GM23338 (cell line): ENCODE measurements around the gene SFT2D1. TPM values are rescaled to one million over a fixed set of nuclear protein-coding genes. Genes with fewer than 3 reads are reported as not detected.
A peak's percentile ranks its signal among the peaks of the same experiment; 100 is the strongest.

Experiments used
- ATAC-seq: fragments of 200-7000 bp; cut with Tn5 transposase; 3 replicates; pipeline ENCODE4 v1.9.1; 2020
- DNase-seq: peaks from one replicate; pipeline ENCODE4 v3.0.0-alpha.2; 2015; ENCODE audit warnings: low spot score
- H2AFZ ChIP-seq: fragments of 200-600 bp; sonication (generic); 2 replicates; pipeline ENCODE4 v1.8.0; 2016; ENCODE audit warnings: antibody characterized with exemption, mild to moderate bottlenecking, moderate library complexity
- H3F3A ChIP-seq: fragments of 200-600 bp; sonication (generic); replicated peaks from 2 replicates; pipeline ENCODE4 v1.8.0; 2017; ENCODE audit warnings: antibody characterized with exemption, mixed run types, low read depth
- H3K27ac ChIP-seq: fragments of 200-600 bp; sonication (generic); 2 replicates; pipeline ENCODE4 v1.6.1; 2016; ENCODE audit warnings: low read depth
- H3K27me3 ChIP-seq: fragments of 200-600 bp; sonication (generic); 2 replicates; pipeline ENCODE4 v1.8.0; 2016; ENCODE audit warnings: mild to moderate bottlenecking, mixed run types, moderate library complexity; ENCODE audit not compliant: insufficient read depth
- H3K36me3 ChIP-seq: fragments of 200-600 bp; sonication (generic); 2 replicates; pipeline ENCODE4 v1.8.0; 2016; ENCODE audit warnings: mild to moderate bottlenecking; ENCODE audit not compliant: insufficient read depth
- H3K4me1 ChIP-seq: fragments of 200-600 bp; sonication (generic); 2 replicates; pipeline ENCODE4 v1.8.0; 2016; ENCODE audit warnings: mild to moderate bottlenecking, moderate library complexity; ENCODE audit not compliant: insufficient read depth
- H3K4me2 ChIP-seq: fragments of 200-600 bp; sonication (generic); 2 replicates; pipeline ENCODE4 v1.7.1; 2017; ENCODE audit warnings: mixed run types
- H3K4me3 ChIP-seq: fragments of 200-600 bp; sonication (generic); 2 replicates; pipeline ENCODE4 v1.6.1; 2016; ENCODE audit warnings: mixed run types
- H3K79me2 ChIP-seq: fragments of 200-600 bp; sonication (generic); replicated peaks from 2 replicates; pipeline ENCODE4 v1.8.0; 2017; ENCODE audit warnings: mild to moderate bottlenecking; ENCODE audit not compliant: insufficient read depth
- H3K9me2 ChIP-seq: fragments of 200-600 bp; sonication (generic); 2 replicates; pipeline ENCODE4 v1.8.0; 2017; ENCODE audit not compliant: insufficient read depth
- H4K20me1 ChIP-seq: fragments of 200-600 bp; sonication (generic); replicated peaks from 2 replicates; pipeline ENCODE4 v1.8.0; 2017; ENCODE audit warnings: mild to moderate bottlenecking; ENCODE audit not compliant: insufficient read depth
- H3K27ac Mint-ChIP-seq: 2 replicates; pipeline ENCODE4 v1.8.0; 2020; ENCODE audit warnings: inconsistent platforms, mild to moderate bottlenecking, moderate library complexity, mixed read lengths
- H3K27me3 Mint-ChIP-seq: 3 replicates; pipeline ENCODE4 v1.8.0; 2022; ENCODE audit warnings: low read depth, mild to moderate bottlenecking, moderate library complexity, mixed read lengths, inconsistent platforms; ENCODE audit not compliant: insufficient read depth, poor library complexity
- H3K36me3 Mint-ChIP-seq: 3 replicates; pipeline ENCODE4 v1.8.0; 2021; ENCODE audit warnings: low read depth, mild to moderate bottlenecking, inconsistent platforms, moderate library complexity, mixed read lengths
- H3K4me1 Mint-ChIP-seq: 3 replicates; pipeline ENCODE4 v1.8.0; 2020; ENCODE audit warnings: mild to moderate bottlenecking, inconsistent platforms, mixed read lengths
- H3K4me3 Mint-ChIP-seq: 3 replicates; pipeline ENCODE4 v1.8.0; 2021; ENCODE audit warnings: moderate library complexity, mild to moderate bottlenecking, inconsistent platforms, mixed read lengths
- H3K9me3 Mint-ChIP-seq: 3 replicates; pipeline ENCODE4 v1.8.0; 2020; ENCODE audit warnings: moderate library complexity, mild to moderate bottlenecking, inconsistent platforms, mixed read lengths
- CREB1 ChIP-seq: fragments of 250-450 bp; sonication (Bioruptor Pico); IDR thresholded peaks from 2 replicates; pipeline ENCODE4 v1.5.0; 2020; ENCODE audit warnings: low read depth, mild to moderate bottlenecking, moderate library complexity
- EZH2 ChIP-seq: fragments of 200-600 bp; sonication (generic); IDR thresholded peaks from one replicate; pipeline ENCODE4 v1.8.0; 2017; ENCODE audit warnings: antibody characterized with exemption, mild to moderate bottlenecking, low read depth; ENCODE audit not compliant: unreplicated experiment
- EZH2phosphoT487 ChIP-seq: fragments of 200-600 bp; sonication (generic); IDR thresholded peaks from one replicate; pipeline ENCODE4 v1.8.1; 2018; ENCODE audit warnings: antibody characterized with exemption; ENCODE audit not compliant: unreplicated experiment
- JUNB ChIP-seq: IDR thresholded peaks from one replicate; pipeline ENCODE4 v1.6.1; 2016; ENCODE audit warnings: antibody characterized with exemption; ENCODE audit not compliant: unreplicated experiment
- NANOG ChIP-seq: IDR thresholded peaks from 2 replicates; pipeline ENCODE4 v1.6.1; 2016; ENCODE audit warnings: antibody characterized with exemption, borderline replicate concordance
- POLR2AphosphoS5 ChIP-seq: IDR thresholded peaks from 2 replicates; pipeline ENCODE4 v1.6.1; 2016; ENCODE audit warnings: antibody characterized with exemption, low read depth
- STAT1 ChIP-seq: IDR thresholded peaks from one replicate; pipeline ENCODE4 v1.6.1; 2016; ENCODE audit warnings: antibody characterized with exemption; ENCODE audit not compliant: unreplicated experiment
- ZNF114 ChIP-seq: fragments of 250-450 bp; sonication (Bioruptor Pico); IDR thresholded peaks from 2 replicates; pipeline ENCODE4 v1.5.0; 2020; ENCODE audit warnings: mild to moderate bottlenecking, moderate library complexity
- ZNF331 ChIP-seq: fragments of 250-450 bp; sonication (Bioruptor Pico); IDR thresholded peaks from 2 replicates; pipeline ENCODE4 v1.5.0; 2020; ENCODE audit warnings: low read depth, mild to moderate bottlenecking, moderate library complexity
- polyA plus RNA-seq: library from polyadenylated mRNA; unstranded; fragments of >200 nt; fragmentation: Nextera tagmentation; extraction: Ambion mirVana; gene quantifications from 2 replicates; pipeline ENCODE4 v1.2.1, GENCODE V29; 2016
- total RNA-seq: library from RNA; depleted of rRNA; stranded (reverse); fragments of >200 nt; shearing (Covaris generic); gene quantifications from 2 replicates; pipeline ENCODE4 v1.2.3, GENCODE V29; 2014
- TF ChIP-seq, protein P1 (sequence below): fragments of 250-450 bp; sonication (Bioruptor Pico); IDR thresholded peaks from 2 replicates; pipeline ENCODE4 v1.5.0; 2020; ENCODE audit warnings: mild to moderate bottlenecking, moderate library complexity
- TF ChIP-seq, protein P2 (sequence below): IDR thresholded peaks from one replicate; pipeline ENCODE4 v1.6.1; 2018; ENCODE audit warnings: antibody characterized with exemption; ENCODE audit not compliant: unreplicated experiment
- TF ChIP-seq, protein P3 (sequence below): IDR thresholded peaks from 2 replicates; pipeline ENCODE4 v1.6.1; 2016; ENCODE audit warnings: antibody characterized with exemption
- TF ChIP-seq, protein P4 (sequence below), 2 experiments: fragments of 200-600 bp in 1 of 2; sonication (generic) in 1 of 2; conservative IDR thresholded peaks; 2 replicates each; pipeline versions ENCODE4 v1.5.1 to v1.6.1; 2016 to 2017; ENCODE audit warnings: antibody characterized with exemption in 2 of 2, low read depth in 2 of 2, mild to moderate bottlenecking in 2 of 2, moderate library complexity in 1 of 2

The SFT2D1 gene
- total and polyA plus RNA-seq, 2 experiments from 2014 or later, result 74.7 to 120 TPM

DNA sequence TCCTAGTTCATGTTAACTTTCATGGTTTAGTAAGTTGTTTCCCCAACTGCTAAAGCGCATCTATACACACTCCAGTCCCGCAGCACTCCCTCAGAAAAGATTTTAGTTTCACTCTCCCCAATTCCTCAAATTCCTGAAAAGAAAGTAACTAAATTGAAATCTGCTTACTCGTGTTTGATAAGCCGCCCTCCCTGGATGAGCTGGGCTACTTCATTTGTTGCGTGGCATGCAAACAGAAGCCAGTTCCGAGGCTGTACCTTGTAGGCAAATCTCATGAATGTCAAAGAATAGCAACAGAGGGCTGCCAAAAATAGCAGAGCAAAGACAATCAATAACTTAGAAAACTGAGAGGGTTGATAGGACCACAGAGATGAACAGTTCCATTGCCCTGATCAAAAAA is 23.5 kb upstream of the SFT2D1 start:
- Mint-ChIP-seq H3K9me3 (no peaks in the 10 kb centered on the region), H3K36me3 (peaks cover 11% of the 10 kb centered on the region; the same call in 2 of the 3 replicates), H3K4me1 (peaks cover 49% of the 10 kb centered on the region), H3K4me3 (peak overlapping the region; percentile 61), H3K27ac (peak overlapping the region; percentile 99), H3K27me3 (peaks cover 4% of the 10 kb centered on the region)
- Histone ChIP-seq H3K27me3 (no peaks in the 10 kb centered on the region), H3K36me3 (no peaks in the 10 kb centered on the region), H3K4me3 (peak overlapping the region; percentile 27), H2AFZ (no peak overlapping the region), H3K4me2 (peak overlapping the region; percentile 52), H3F3A (no peaks in the 10 kb centered on the region), H4K20me1 (no peaks in the 10 kb centered on the region), H3K4me1 (peaks cover 28% of the 10 kb centered on the region), H3K79me2 (no peaks in the 10 kb centered on the region), H3K27ac (peak overlapping the region; percentile 88), H3K9me2 (no peaks in the 10 kb centered on the region)
- no peak for TF ChIP-seq CREB1 (CRISPR knock-in tag)
- no peak for TF ChIP-seq ZNF331
- TF ChIP-seq, protein P1, sequence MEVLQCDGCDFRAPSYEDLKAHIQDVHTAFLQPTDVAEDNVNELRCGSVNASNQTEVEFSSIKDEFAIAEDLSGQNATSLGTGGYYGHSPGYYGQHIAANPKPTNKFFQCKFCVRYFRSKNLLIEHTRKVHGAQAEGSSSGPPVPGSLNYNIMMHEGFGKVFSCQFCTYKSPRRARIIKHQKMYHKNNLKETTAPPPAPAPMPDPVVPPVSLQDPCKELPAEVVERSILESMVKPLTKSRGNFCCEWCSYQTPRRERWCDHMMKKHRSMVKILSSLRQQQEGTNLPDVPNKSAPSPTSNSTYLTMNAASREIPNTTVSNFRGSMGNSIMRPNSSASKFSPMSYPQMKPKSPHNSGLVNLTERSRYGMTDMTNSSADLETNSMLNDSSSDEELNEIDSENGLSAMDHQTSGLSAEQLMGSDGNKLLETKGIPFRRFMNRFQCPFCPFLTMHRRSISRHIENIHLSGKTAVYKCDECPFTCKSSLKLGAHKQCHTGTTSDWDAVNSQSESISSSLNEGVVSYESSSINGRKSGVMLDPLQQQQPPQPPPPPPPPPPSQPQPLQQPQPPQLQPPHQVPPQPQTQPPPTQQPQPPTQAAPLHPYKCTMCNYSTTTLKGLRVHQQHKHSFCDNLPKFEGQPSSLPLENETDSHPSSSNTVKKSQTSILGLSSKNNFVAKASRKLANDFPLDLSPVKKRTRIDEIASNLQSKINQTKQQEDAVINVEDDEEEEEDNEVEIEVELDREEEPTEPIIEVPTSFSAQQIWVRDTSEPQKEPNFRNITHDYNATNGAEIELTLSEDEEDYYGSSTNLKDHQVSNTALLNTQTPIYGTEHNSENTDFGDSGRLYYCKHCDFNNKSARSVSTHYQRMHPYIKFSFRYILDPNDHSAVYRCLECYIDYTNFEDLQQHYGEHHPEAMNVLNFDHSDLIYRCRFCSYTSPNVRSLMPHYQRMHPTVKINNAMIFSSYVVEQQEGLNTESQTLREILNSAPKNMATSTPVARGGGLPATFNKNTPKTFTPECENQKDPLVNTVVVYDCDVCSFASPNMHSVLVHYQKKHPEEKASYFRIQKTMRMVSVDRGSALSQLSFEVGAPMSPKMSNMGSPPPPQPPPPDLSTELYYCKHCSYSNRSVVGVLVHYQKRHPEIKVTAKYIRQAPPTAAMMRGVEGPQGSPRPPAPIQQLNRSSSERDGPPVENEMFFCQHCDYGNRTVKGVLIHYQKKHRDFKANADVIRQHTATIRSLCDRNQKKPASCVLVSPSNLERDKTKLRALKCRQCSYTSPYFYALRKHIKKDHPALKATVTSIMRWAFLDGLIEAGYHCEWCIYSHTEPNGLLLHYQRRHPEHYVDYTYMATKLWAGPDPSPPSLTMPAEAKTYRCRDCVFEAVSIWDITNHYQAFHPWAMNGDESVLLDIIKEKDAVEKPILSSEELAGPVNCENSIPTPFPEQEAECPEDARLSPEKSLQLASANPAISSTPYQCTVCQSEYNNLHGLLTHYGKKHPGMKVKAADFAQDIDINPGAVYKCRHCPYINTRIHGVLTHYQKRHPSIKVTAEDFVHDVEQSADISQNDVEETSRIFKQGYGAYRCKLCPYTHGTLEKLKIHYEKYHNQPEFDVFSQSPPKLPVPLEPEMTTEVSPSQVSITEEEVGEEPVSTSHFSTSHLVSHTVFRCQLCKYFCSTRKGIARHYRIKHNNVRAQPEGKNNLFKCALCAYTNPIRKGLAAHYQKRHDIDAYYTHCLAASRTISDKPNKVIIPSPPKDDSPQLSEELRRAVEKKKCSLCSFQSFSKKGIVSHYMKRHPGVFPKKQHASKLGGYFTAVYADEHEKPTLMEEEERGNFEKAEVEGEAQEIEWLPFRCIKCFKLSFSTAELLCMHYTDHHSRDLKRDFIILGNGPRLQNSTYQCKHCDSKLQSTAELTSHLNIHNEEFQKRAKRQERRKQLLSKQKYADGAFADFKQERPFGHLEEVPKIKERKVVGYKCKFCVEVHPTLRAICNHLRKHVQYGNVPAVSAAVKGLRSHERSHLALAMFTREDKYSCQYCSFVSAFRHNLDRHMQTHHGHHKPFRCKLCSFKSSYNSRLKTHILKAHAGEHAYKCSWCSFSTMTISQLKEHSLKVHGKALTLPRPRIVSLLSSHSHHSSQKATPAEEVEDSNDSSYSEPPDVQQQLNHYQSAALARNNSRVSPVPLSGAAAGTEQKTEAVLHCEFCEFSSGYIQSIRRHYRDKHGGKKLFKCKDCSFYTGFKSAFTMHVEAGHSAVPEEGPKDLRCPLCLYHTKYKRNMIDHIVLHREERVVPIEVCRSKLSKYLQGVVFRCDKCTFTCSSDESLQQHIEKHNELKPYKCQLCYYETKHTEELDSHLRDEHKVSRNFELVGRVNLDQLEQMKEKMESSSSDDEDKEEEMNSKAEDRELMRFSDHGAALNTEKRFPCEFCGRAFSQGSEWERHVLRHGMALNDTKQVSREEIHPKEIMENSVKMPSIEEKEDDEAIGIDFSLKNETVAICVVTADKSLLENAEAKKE (CRISPR knock-in tag), result no peak
- TF ChIP-seq EZH2, result no peak
- no peak for TF ChIP-seq ZNF114 (CRISPR knock-in tag)
- no peak for TF ChIP-seq JUNB
- TF ChIP-seq, protein P2, sequence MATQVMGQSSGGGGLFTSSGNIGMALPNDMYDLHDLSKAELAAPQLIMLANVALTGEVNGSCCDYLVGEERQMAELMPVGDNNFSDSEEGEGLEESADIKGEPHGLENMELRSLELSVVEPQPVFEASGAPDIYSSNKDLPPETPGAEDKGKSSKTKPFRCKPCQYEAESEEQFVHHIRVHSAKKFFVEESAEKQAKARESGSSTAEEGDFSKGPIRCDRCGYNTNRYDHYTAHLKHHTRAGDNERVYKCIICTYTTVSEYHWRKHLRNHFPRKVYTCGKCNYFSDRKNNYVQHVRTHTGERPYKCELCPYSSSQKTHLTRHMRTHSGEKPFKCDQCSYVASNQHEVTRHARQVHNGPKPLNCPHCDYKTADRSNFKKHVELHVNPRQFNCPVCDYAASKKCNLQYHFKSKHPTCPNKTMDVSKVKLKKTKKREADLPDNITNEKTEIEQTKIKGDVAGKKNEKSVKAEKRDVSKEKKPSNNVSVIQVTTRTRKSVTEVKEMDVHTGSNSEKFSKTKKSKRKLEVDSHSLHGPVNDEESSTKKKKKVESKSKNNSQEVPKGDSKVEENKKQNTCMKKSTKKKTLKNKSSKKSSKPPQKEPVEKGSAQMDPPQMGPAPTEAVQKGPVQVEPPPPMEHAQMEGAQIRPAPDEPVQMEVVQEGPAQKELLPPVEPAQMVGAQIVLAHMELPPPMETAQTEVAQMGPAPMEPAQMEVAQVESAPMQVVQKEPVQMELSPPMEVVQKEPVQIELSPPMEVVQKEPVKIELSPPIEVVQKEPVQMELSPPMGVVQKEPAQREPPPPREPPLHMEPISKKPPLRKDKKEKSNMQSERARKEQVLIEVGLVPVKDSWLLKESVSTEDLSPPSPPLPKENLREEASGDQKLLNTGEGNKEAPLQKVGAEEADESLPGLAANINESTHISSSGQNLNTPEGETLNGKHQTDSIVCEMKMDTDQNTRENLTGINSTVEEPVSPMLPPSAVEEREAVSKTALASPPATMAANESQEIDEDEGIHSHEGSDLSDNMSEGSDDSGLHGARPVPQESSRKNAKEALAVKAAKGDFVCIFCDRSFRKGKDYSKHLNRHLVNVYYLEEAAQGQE, result no peak
- no peak for TF ChIP-seq STAT1
- no peak for TF ChIP-seq NANOG
- TF ChIP-seq POLR2AphosphoS5, result no peak
- TF ChIP-seq, protein P3, sequence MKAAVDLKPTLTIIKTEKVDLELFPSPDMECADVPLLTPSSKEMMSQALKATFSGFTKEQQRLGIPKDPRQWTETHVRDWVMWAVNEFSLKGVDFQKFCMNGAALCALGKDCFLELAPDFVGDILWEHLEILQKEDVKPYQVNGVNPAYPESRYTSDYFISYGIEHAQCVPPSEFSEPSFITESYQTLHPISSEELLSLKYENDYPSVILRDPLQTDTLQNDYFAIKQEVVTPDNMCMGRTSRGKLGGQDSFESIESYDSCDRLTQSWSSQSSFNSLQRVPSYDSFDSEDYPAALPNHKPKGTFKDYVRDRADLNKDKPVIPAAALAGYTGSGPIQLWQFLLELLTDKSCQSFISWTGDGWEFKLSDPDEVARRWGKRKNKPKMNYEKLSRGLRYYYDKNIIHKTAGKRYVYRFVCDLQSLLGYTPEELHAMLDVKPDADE, result no peak
- TF ChIP-seq, protein P4, sequence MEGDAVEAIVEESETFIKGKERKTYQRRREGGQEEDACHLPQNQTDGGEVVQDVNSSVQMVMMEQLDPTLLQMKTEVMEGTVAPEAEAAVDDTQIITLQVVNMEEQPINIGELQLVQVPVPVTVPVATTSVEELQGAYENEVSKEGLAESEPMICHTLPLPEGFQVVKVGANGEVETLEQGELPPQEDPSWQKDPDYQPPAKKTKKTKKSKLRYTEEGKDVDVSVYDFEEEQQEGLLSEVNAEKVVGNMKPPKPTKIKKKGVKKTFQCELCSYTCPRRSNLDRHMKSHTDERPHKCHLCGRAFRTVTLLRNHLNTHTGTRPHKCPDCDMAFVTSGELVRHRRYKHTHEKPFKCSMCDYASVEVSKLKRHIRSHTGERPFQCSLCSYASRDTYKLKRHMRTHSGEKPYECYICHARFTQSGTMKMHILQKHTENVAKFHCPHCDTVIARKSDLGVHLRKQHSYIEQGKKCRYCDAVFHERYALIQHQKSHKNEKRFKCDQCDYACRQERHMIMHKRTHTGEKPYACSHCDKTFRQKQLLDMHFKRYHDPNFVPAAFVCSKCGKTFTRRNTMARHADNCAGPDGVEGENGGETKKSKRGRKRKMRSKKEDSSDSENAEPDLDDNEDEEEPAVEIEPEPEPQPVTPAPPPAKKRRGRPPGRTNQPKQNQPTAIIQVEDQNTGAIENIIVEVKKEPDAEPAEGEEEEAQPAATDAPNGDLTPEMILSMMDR (conservative IDR thresholded peaks at IDR 0.05; ENCODE audit: low read depth in 2 of 2), result no peak
- TF ChIP-seq EZH2phosphoT487, result no peak
- ATAC-seq, result peak; percentile 54
- peak; percentile 71 for DNase-seq
